Astrocyte of the spinal cord (primary cell): ENCODE measurements around the gene GUCA2A.

ENCODE experiments used
- DNase-seq: peaks from one replicate; pipeline ENCODE4 v3.0.0; 2011; ENCODE audit warnings: low read depth, low spot score
- H3K4me3 ChIP-seq: 2 replicates; pipeline ENCODE4 v1.5.1; 2011; ENCODE audit warnings: low read depth, mild to moderate bottlenecking, low read length, moderate library complexity
- CTCF ChIP-seq: IDR thresholded peaks from 2 replicates; pipeline ENCODE4 v1.5.1; 2012; ENCODE audit warnings: low read depth, mild to moderate bottlenecking, low read length, inconsistent platforms
- in situ Hi-C: cut with HindIII; loops from 2 replicates; pipeline ENCODE4 v1.10.0; 2017; ENCODE audit warnings: low sequenced_read_pairs

The GUCA2A gene

DNA sequence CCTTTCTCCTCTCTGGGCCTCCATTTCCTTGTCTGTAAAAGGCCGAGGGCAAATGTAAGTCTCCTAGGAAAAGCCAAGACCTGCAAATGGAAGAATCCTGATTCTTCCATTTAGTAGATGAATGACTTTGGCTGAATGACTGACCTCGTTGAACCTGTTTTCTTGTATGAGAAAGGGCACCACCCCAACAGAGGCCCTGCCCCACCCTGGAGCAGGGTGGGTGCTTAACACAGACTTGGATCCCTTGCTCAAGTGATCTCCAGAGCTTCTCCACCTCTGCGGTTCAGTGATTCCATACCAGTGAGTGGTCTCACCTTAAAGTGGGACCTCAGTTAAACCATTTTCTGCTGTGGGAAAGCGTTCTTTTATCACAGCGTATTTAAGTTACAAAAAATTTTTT is 50.3 kb downstream of the GUCA2A start:
- no peak for TF ChIP-seq CTCF
- H3K4me3 ChIP-seq, result no peak overlapping the region
- no peak for DNase-seq
- in situ Hi-C loops, result no loop called here
